ENCODE measurements around the gene ITGA1. TPM values are rescaled to one million over a fixed set of nuclear protein-coding genes. Genes with fewer than 3 reads are reported as not detected.
A peak's percentile ranks its signal among the peaks of the same experiment; 100 is the strongest.

Gene ITGA1
- total RNA-seq, 4 donors from 2014 or later: 41.8 to 94.0 (median 69.6) TPM

- H3K4me3 ChIP-seq: no peak overlapping the region
- H3K36me3 ChIP-seq: no peaks in the 10 kb centered on the region
- H3K27ac ChIP-seq: no peak overlapping the region
- no peaks in the 10 kb centered on the region for H3K27me3 ChIP-seq
- intact Hi-C loops (cut with DNase I; ENCODE audit: low total_unique reads): no loop called here
- DNase-seq: no peak
- TF ChIP-seq POLR2A (IDR thresholded peaks at IDR 0.05) (no peak), CTCF (IDR thresholded peaks at IDR 0.05) (no peak)
- peaks cover 0 to 5% of the 10 kb centered on the region in 2 donors for H3K4me1 ChIP-seq
- H3K9me3 ChIP-seq: no peaks in the 10 kb centered on the region
Observed at GRCh38 chr5:52983731-52984636, 196.3 kb downstream of the ITGA1 start.

- Histone ChIP-seq H3K4me3 (no peak overlapping the region), H3K27ac (no peak overlapping the region), H3K27me3 (no peaks in the 10 kb centered on the region), H3K36me3 (no peaks in the 10 kb centered on the region), H3K4me1 (peaks cover 0 to 5% of the 10 kb centered on the region in 2 donors), H3K9me3 (no peaks in the 10 kb centered on the region)
- TF ChIP-seq POLR2A (IDR thresholded peaks at IDR 0.05) (no peak), CTCF (IDR thresholded peaks at IDR 0.05) (no peak)
- intact Hi-C loops (cut with DNase I; ENCODE audit: low total_unique reads): no loop called here
- no peak for DNase-seq
Observed at GRCh38 chr5:52985306-52985705, 197.6 kb downstream of the ITGA1 start.

- H3K27ac ChIP-seq: no peak overlapping the region
- H3K27me3 ChIP-seq: no peaks in the 10 kb centered on the region
- no peak overlapping the region for H3K4me3 ChIP-seq
- intact Hi-C loops (cut with DNase I; ENCODE audit: low total_unique reads): no loop called here
- peaks cover 0 to 5% of the 10 kb centered on the region in 2 donors for H3K4me1 ChIP-seq
- H3K36me3 ChIP-seq: no peaks in the 10 kb centered on the region
- no peaks in the 10 kb centered on the region for H3K9me3 ChIP-seq
- no peak for DNase-seq
- TF ChIP-seq POLR2A (IDR thresholded peaks at IDR 0.05): no peak
- TF ChIP-seq CTCF (IDR thresholded peaks at IDR 0.05): no peak
Observed at GRCh38 chr5:52987711-52988331, 200.1 kb downstream of the ITGA1 start.

GRCh38 chr5:52988335-52989024 lies 200.8 kb downstream of the ITGA1 start:
- intact Hi-C loops (cut with DNase I; ENCODE audit: low total_unique reads): no loop called here
- Histone ChIP-seq H3K9me3 (no peaks in the 10 kb centered on the region), H3K27me3 (no peaks in the 10 kb centered on the region), H3K4me3 (peak overlapping the region; percentile 48 to 53), H3K4me1 (peaks cover 0 to 5% of the 10 kb centered on the region in 2 donors), H3K36me3 (no peaks in the 10 kb centered on the region), H3K27ac (peak overlapping the region; percentile 42 to 69)
- no peak for DNase-seq
- TF ChIP-seq POLR2A (IDR thresholded peaks at IDR 0.05) (no peak), CTCF (IDR thresholded peaks at IDR 0.05) (no peak)
